ENCODE measurements around the gene CSNK2B.

Gene CSNK2B

GRCh38 chr6:31711233-31711632, 45.4 kb downstream of the CSNK2B start:
- DNase-seq (ENCODE audit: low read depth), result no peak

DNA sequence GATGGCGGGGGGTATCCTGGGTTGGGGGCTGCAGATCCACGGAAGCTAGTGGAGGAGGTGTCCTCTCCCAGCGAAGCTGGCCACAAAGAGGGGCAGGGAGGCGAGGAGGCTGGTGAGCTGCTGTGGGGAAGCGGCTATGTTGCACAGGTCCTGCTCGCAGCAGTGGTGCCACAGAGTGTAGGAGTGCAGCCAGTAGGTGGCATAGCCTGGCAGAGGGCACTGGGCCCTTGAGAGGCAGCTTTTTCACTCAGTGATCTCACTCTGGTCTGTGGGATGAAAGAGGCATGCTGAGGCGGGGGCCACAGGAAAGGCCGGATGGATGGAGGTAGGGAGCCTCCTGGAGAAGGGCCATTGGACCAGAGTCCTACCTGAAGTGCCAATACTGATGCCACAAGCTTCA, 46.4 kb downstream of the CSNK2B start:
- no peak for DNase-seq (ENCODE audit: low read depth)

- DNase-seq (ENCODE audit: low read depth), result no peak
Measured at GRCh38 chr6:31713465-31713864, 47.6 kb downstream of the CSNK2B start.

DNA sequence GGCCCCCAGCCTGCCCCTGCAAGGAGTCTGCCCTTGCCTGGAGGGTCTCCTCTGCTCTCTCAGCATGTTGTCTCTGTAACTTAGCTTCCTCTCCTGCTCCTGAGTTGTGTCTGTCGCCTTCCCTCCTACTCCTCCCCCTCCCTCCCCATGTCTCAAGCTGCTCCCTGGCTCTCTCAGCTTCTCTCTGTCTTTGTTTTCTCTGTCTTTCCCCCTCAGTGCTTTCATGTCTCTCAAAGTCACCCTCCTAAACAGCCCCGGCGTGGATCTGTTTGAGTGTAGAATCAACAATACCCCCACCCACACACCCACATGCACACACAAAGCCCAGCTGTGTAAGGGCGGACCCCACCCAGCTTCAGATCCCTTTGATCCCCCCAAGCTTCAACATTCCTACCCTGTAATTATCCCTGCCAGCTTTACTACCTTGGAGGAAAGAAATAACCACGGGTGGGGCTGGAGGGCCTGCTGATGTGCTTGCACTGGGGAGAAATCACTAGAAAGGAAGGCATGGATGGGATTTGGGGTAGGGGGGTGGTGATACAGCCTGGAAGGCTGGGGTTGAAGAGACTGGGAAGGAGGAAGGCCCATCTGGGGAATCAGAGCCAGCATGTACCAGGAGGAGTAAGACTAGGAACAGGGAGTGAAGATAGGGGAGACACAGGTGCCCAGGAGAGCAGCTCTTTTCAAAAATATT, 48.3 kb downstream of the CSNK2B start:
- no peak for DNase-seq (ENCODE audit: low read depth)

DNA sequence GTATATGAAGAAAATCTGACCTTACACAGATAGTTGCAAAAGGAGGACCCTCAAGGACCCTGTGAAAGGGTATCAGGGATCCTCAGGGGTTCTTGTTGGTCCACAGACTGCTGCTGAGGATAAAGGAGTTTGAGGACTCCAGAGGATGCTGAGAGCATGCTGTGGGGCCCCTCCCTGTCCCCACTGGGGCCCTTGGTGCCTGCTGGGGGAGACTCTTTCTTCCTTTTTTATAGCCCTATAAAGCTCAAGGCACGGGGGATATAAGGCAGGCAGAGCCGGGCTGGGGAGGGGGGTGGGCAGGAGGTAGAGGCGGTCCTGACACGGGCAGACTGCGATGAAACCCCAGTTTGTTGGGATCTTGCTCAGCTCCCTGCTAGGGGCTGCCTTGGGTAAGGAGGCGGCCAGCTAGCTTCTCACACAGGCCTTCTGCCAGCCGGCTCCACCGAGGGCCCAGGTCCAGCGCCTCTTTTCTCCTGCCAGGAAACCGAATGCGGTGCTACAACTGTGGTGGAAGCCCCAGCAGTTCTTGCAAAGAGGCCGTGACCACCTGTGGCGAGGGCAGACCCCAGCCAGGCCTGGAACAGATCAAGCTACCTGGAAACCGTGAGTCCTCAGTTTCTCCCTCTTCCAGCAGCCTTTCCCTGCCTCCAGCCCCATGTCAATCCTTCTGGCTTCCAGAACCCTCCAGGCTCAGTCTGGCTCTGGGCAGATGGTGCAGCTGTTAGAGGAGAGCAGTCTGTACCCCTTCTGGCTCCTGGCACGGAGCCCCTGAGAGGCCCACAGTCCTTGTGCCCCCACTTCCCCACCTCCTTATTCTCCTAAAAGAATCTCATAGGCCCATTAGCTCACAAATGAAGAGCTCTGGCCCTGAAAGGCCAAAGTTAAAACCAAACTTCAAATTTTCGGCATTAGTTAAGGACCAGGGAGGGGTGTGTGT, 49.4 kb downstream of the CSNK2B start, which contains the start of gene LY6G6D:
TSS of gene LY6G6D (plus strand) at position 327 of the 937 bp plus-strand sequence. CDS start at position 335, 8 bp downstream.
- DNase-seq (ENCODE audit: low read depth), result no peak

- DNase-seq (ENCODE audit: low read depth), result no peak
Measured at GRCh38 chr6:31717499-31718222, 51.8 kb downstream of the CSNK2B start.

DNA sequence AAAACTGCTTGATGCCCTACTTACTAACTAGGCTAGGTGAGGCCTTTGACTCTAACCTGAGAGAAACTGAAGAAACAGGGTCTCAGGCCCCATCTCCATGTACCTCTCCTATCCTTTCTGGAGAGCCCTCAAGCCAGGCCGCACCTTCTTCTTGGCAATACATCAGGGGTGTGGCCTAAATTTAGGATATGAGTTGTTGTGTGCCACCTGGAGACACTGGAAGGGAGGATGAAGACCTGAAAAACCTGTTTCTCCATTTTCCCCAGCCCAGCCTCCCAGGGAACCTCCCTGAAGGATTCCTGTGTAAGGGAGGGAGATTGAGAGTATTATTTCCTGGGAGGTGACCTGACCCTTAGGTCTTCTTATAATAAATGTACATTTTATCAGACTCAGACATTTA, 52.4 kb downstream of the CSNK2B start:
- DNase-seq (ENCODE audit: low read depth), result no peak

DNA sequence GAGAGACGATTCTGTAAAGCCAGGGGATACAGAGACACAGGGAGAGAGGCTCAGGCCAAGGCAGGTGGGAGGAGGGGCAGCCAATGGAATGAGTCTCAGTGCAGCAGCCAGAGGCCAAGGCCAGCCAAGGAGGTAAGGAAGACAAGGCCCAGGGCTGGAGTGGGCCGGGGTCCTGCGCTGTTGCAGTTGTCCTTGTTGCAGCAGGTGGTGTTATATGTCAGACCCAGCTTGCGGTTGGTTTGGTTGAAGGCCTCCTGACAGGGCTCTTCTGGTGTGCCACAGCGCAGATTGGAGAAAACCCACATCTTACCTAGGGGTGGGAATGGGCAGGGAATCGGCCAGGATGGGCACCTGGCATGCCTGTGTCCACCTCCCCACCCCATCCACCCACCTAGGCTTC, 53.1 kb downstream of the CSNK2B start:
- no peak for DNase-seq (ENCODE audit: low read depth)

Data from stimulated activated CD4-positive, alpha-beta T cell treated with anti-CD3 and anti-CD28 coated beads, Interleukin-2, amount 100 ng/mL, for 4 hours (primary cell).